ENCODE results near the gene NCAPD2.

NCAPD2 gene, protein sequence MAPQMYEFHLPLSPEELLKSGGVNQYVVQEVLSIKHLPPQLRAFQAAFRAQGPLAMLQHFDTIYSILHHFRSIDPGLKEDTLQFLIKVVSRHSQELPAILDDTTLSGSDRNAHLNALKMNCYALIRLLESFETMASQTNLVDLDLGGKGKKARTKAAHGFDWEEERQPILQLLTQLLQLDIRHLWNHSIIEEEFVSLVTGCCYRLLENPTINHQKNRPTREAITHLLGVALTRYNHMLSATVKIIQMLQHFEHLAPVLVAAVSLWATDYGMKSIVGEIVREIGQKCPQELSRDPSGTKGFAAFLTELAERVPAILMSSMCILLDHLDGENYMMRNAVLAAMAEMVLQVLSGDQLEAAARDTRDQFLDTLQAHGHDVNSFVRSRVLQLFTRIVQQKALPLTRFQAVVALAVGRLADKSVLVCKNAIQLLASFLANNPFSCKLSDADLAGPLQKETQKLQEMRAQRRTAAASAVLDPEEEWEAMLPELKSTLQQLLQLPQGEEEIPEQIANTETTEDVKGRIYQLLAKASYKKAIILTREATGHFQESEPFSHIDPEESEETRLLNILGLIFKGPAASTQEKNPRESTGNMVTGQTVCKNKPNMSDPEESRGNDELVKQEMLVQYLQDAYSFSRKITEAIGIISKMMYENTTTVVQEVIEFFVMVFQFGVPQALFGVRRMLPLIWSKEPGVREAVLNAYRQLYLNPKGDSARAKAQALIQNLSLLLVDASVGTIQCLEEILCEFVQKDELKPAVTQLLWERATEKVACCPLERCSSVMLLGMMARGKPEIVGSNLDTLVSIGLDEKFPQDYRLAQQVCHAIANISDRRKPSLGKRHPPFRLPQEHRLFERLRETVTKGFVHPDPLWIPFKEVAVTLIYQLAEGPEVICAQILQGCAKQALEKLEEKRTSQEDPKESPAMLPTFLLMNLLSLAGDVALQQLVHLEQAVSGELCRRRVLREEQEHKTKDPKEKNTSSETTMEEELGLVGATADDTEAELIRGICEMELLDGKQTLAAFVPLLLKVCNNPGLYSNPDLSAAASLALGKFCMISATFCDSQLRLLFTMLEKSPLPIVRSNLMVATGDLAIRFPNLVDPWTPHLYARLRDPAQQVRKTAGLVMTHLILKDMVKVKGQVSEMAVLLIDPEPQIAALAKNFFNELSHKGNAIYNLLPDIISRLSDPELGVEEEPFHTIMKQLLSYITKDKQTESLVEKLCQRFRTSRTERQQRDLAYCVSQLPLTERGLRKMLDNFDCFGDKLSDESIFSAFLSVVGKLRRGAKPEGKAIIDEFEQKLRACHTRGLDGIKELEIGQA (N-terminal part only)

DNA sequence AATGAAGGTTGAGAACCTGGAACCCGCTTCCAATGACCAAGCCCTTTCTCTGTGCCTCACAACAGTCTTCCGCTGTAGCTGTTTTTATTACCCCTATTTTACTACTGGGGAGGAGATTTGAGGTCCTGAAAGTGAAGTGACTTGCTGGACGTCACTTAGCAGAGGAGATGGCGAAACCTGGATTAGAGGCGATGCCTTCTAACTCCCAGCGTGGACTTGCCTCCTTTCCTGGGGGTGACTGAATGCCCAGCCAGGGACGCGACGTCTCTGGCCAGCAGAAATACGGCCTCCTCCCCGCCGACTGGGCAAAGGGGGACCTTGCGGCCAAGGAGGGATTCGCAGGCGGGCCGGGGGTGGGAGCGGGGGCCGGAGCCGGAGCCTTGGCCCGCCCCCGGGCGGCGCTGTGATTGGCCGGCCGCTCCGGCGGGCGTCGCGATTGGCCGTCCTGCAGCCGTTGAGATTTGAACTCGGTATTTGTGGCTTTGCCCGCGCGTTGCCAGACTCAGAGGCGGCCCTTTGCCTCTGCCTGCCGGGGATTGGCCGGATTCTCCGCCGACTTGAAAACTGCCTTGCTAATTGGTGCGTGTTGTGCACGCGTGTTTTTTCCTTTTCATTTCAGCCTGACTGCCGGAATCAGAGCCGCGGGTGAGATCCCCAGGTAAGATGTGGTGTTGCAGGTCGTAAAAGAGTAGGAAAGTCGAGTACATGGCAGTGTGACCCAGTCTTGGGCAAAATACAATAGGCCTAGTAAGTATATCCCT, at the start of gene NCAPD2:
TSS of gene NCAPD2 (plus strand) at position 606 of the 761 bp plus-strand sequence. CDS start 997 bp downstream, outside the sequence.
- DNase-seq: peak; percentile 95

DNA sequence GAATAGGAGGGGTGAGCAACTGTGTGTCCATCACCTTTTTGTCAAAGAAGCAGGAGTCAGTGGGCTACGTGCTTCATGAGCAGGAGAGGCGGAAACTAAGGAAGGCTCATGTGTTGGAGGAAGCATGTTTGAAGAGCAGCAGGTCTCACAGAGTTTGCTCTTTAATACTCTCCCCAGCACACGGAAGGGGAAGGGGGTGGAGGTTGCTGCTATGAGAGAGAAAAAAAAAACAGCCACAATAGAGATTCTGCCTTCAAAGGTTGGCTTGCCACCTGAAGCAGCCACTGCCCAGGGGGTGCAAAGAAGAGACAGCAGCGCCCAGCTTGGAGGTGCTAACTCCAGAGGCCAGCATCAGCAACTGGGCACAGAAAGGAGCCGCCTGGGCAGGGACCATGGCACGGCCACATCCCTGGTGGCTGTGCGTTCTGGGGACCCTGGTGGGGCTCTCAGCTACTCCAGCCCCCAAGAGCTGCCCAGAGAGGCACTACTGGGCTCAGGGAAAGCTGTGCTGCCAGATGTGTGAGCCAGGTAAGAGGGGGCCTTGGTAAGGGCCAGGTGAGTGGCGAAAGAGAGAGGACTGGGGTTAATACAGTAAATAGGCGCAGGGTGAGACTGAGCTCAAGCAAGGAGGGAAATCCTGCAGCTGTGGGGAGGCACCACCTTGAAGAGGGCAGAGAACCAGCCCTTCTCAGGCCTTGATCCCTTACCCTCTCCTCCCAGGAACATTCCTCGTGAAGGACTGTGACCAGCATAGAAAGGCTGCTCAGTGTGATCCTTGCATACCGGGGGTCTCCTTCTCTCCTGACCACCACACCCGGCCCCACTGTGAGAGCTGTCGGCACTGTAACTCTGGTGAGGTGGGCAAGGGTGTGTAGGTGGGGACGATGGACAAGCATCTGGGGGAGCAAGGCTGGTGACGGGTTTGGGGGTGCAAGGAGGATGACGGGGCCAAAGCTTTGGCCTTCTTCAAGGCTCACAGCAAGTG, 48.9 kb upstream of the NCAPD2 start, which contains the start of gene CD27:
TSS of gene CD27 (plus strand) at position 252 of the 985 bp plus-strand sequence. CDS start at position 393, 141 bp downstream.
- no peak for DNase-seq

DNA sequence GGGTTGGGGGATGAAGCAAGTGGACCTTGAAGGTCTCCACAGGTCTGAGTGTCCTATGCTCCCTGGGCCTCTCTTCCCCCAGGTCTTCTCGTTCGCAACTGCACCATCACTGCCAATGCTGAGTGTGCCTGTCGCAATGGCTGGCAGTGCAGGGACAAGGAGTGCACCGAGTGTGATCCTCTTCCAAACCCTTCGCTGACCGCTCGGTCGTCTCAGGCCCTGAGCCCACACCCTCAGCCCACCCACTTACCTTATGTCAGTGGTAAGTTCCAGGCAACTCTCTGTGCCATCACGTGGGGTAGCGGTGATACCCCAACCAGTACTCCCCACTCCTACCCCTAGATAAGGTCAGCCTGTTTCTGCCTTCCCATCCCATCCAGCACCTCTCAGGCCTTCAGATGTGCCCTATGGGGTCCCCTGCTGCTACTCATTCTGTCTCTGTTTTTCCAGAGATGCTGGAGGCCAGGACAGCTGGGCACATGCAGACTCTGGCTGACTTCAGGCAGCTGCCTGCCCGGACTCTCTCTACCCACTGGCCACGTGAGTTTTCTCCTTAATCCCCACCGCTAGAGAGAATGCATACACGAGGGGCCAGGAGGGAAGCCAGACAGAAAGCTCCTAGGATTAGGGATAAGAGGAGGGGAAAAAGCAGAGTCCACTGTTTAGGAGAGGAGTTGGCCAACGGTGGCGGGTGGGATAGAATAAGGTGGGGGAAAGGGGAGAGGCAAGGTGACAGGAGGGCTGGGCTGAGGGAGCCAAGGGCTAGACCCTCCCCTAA, 43.6 kb upstream of the NCAPD2 start:
- peak; percentile 51 for DNase-seq

DNA sequence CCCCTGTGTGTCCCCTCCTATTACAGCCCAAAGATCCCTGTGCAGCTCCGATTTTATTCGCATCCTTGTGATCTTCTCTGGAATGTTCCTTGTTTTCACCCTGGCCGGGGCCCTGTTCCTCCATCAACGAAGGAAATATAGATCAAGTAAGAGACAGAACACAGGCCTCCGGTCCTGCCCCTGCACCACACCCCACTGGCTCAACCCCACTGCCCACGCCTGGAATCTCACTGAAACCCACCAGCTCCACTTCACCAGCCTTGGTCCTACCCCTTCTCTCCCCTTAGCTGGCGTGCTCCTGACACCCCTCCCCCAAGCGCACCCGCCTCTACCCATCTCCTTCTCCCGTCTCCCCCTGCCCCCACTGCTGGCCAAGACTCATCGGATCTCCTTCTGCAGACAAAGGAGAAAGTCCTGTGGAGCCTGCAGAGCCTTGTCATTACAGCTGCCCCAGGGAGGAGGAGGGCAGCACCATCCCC, 43.0 kb upstream of the NCAPD2 start:
- DNase-seq: no peak

DNA sequence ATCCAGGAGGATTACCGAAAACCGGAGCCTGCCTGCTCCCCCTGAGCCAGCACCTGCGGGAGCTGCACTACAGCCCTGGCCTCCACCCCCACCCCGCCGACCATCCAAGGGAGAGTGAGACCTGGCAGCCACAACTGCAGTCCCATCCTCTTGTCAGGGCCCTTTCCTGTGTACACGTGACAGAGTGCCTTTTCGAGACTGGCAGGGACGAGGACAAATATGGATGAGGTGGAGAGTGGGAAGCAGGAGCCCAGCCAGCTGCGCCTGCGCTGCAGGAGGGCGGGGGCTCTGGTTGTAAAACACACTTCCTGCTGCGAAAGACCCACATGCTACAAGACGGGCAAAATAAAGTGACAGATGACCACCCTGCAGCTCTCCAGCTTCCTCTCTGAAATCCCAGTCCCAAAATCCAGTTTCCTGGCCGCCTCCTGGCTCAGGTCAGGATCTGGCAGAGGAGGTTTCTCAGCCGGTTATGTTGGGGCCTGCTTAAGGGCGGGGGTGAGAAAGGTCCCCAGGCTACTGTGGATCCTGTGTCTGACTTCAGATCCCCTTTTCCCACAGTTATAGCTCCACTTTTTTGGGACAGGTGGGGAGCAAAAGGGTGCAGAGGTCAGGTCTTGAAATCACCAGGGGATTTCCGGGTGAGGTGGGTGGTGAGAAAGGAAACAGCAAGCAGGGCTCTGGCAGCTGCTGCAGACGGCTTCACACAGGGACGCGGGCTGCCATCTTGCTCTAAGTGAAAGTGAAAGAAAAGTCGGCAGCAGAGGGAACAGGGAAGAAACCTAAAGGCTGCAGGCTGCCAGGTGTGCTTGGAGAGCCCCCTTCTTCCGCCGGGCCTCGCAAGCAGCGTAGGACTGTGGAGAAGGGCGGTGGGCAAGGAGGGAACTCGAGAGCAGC, 42.3 kb upstream of the NCAPD2 start, which contains the start of gene TAPBPL:
TSS of gene TAPBPL (plus strand) at position 695 of the 897 bp plus-strand sequence. CDS start 207 bp downstream, outside the sequence.
- DNase-seq: peak; percentile 93

DNA sequence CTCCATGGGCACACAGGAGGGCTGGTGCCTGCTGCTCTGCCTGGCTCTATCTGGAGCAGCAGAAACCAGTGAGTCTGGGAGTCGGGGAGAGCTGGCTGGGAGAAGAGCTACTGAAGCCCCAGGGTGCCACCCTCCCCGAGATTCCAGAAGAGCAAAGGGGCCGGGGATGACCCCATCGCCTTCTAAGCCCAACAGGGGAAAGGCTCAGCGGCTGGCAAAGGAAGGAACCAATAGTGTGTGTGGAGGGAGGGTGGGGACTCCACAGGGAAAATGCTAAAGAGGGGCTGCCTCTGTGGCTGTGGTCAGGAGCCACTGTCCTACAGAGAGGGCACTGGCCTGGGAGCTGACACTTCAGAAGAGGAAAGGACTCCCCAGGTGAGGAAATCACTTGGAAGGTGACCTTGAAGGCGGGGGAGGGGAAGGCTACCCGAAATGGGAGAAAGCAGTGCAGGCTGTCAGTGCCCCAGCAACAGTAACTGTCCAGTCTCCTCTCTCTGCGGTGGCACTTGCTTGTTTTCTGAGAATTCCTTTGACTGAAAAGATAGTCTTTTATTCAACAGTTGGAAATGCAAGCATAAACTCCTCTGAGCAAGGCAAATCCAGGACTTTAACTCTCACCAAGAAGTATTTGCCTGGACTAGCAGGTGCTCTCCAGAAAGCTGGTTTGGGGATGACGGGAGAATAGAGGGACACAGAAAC, 41.5 kb upstream of the NCAPD2 start:
- DNase-seq: no peak

DNA sequence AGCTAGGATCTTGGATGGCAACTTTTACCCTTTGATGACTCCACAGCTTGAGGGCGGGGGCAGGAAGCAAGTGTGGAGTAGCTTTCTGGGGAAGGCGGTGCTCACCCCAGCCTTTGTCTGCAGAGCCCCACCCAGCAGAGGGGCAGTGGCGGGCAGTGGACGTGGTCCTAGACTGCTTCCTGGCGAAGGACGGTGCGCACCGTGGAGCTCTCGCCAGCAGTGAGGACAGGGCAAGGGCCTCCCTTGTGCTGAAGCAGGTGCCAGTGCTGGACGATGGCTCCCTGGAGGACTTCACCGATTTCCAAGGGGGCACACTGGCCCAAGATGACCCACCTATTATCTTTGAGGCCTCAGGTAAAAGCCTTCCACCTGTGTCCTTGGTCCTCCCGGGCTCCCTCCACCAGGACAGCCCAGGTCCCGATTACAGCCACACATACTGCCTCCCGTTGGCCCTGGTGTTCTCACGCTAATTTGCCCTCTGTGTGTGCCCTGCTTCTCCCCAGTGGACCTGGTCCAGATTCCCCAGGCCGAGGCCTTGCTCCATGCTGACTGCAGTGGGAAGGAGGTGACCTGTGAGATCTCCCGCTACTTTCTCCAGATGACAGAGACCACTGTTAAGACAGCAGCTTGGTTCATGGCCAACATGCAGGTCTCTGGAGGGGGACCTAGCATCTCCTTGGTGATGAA, 40.8 kb upstream of the NCAPD2 start:
- no peak for DNase-seq

DNA sequence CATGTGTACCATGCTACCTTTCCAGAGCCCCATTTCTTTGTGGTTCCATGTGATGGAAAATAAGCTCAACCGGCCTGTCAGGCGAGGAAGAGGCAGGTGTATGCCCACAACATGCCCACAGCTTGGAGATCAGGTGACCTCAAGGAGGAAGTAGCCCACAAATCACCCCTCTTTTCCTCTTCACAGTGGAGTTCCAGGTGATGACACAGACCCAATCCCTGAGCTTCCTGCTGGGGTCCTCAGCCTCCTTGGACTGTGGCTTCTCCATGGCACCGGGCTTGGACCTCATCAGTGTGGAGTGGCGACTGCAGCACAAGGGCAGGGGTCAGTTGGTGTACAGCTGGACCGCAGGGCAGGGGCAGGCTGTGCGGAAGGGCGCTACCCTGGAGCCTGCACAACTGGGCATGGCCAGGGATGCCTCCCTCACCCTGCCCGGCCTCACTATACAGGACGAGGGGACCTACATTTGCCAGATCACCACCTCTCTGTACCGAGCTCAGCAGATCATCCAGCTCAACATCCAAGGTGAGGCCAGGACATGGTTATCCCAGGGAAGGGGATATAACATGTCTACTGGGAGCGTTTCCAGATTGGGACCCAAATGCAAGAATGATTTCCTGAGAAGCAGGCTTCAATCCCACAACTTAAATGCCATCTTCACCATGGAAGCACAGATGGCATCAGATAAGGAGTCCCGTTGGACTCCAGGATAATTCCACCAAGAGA, 36.5 kb upstream of the NCAPD2 start:
- DNase-seq: no peak

DNA sequence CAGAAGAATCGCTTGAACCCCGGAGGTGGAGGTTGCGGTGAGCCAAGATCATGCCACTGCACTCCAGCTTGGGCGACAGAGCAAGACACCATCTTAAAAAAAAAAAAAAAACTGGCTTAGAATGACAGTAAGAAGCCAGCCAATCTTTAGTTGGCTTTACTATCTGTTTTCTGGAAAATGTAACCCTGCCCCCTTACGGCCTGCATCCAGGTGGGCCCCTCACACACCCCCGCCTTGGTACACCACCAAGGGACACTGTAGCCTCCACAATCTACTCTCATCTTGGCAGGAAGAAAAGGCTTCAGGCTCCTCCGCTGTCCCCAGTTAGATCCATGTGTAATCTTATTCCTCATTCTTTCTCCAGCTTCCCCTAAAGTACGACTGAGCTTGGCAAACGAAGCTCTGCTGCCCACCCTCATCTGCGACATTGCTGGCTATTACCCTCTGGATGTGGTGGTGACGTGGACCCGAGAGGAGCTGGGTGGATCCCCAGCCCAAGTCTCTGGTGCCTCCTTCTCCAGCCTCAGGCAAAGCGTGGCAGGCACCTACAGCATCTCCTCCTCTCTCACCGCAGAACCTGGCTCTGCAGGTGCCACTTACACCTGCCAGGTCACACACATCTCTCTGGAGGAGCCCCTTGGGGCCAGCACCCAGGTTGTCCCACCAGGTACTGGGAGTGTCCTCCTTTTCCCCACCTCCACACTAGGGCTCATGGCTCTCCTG, 35.5 kb upstream of the NCAPD2 start:
- DNase-seq: no peak

DNA sequence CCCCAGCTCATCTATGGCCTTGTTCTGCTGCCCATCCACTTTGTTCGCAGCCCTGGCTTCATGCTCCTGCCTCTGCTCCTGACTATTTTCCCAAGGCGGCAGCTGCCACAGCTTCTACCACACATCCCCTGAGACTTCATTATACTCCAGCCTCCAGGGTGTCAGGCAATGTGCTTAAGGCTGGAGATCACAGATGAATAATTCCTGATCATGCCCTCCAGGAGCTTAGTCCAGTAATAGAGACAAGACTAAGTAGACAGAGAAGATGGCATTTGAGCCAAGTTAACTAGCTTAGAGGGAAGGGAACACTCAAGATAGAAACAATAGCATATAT, 34.9 kb upstream of the NCAPD2 start:
- no peak for DNase-seq

DNA sequence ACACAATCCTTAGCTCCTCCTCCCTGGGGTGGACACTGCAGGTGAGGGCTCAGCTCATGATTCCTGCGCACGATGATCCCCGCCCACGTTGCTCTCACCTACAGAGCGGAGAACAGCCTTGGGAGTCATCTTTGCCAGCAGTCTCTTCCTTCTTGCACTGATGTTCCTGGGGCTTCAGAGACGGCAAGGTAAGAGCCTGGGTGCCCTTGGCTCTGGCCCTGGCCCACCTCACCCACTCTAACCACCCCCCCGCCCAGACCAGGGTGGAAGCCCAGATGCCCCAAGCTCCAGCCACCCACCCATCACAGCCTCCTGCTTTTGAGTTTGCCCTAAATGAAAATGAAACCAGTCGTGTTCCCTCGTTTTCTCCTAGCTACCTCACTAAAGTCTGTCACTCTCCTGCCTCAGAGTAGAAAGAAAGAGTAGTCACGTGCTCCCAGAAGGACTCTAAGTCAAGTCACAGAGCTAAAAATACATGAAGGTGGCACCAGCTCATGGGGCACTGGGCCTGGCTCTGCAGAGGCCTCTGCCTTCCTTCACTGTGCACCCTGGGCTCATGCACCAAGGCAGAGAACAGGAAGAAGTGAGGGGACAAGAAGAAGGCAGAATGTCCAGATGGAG, 33.0 kb upstream of the NCAPD2 start:
- no peak for DNase-seq

DNA sequence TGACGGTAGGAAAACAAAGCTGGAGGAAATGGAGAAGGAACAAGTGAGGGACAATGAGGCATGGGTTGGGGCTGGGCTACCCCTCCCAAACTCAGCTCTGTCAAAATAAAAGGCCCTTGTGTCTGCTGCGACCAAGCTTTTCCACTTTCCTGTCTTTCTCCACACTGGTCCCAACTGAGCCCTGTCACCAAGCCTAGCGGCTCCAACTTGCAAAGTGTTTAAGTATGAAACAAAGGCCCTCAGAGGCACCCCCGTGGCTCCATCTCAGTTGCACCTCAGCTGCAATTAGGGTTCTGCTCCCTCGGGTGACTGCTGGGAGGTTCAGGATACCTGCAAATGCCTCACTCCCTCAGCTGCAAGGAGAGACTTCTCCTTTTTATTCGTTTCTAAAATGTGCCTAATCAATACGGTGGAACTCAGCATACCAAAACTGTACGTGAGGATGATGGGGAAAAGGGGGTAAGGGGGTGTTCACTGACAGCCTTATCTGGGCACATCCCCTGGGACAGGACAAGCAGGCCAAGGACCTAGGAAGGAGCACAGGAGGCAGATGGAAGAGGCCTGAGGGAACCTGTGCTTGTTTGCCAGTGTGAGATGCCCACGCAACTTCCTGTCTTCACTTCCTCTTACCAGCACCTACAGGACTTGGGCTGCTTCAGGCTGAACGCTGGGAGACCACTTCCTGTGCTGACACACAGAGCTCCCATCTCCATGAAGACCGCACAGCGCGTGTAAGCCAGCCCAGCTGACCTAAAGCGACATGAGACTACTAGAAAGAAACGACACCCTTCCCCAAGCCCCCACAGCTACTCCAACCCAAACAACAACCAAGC, 32.3 kb upstream of the NCAPD2 start:
- DNase-seq: no peak

DNA sequence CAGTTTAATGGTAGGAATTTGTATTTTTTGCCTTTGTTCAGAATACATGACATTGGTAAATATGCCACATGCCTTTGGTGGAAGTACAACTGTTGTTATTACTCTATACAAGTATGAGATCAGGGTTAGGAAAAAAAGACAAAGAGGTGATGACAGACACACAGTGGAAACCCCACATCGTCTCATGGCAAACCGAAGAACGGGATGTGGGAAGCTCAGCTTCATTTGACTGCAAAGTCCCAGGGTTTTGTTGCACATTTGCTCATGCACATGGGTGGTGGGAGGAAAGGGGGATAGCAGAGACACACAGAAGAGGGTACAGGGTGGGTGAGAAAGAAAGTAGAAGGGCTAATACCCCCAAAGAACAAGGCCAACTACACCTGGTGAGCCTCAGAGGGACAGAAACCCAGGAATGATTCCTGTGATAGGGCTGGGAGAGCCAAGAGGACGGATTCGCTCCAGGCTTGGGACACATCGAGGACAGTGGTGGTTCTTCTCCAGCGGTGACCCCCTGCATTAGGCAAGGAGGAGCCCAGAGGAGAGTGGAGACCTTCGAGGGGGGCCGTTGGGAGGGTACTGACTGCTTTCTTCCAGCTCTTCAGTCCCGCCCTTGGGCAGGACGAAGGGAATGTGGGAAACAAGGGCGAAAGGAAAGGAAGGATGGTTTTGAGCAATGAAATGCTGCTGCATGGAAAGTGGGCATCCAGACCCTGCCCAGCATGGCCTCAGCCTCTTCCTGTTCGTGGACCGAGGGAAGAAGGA, 31.5 kb upstream of the NCAPD2 start:
- DNase-seq: no peak

DNA sequence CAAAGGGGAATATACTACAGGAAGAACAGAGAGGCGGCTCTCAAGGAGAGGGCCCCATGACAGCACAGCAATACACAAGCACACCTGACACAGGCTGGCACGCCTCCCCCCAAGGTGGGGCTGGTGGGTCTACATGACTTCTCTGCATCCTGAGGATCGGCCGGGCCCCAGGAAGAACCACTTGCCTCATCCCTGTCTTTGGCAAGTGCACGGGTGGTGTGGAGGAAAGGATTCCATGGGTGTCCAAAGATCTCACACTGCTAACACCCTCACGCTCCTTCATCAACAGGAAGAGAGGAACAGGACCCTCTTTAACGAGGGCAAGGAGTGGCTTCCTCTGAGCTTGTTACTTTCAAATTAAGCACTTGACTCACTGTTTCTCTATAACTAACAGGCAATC, 30.7 kb upstream of the NCAPD2 start:
- DNase-seq: no peak
